Thyroid gland (tissue), 4 donors: ENCODE measurements around the gene SLC39A10.

Experiments used
- CTCF ChIP-seq, 6 experiments: fragments of 200-600 bp in 3 of 6; fragments of 450-650 bp in 3 of 6; sonication (generic) in 3 of 6; IDR thresholded peaks; one replicate each; pipeline ENCODE4 v1.5.1; 2016 to 2019; ENCODE audit warnings: antibody characterized with exemption in 6 of 6, mild to moderate bottlenecking in 2 of 6, inconsistent platforms in 1 of 6, moderate library complexity in 1 of 6
- POLR2A ChIP-seq, 2 donors: fragments of 450-650 bp; IDR thresholded peaks; one replicate each; pipeline ENCODE4 v1.6.1; 2017; ENCODE audit warnings: antibody characterized with exemption in 2 of 2, mild to moderate bottlenecking in 2 of 2, moderate library complexity in 1 of 2

GRCh38 chr2:195662138-195662537, 5.1 kb downstream of the SLC39A10 start:
- no peak for TF ChIP-seq CTCF (IDR thresholded peaks at IDR 0.05)
- TF ChIP-seq POLR2A (IDR thresholded peaks at IDR 0.05), result no peak
